Liver (tissue), 3 donors: ENCODE measurements around the gene ABCC11.

Experiments
- CTCF ChIP-seq: fragments of 150-350 bp; IDR thresholded peaks from 2 replicates; pipeline ENCODE4 v1.5.1; 2017; ENCODE audit warnings: improper control_type of control experiment, low read depth, low read length; ENCODE audit not compliant: missing input control
- RAD21 ChIP-seq, 2 donors: IDR thresholded peaks; 2 replicates each; pipeline ENCODE4 v1.6.1; 2016; ENCODE audit warnings: antibody characterized with exemption in 2 of 2, mild to moderate bottlenecking in 2 of 2
- donor health status: healthy.
- donor health status: healthy.

GRCh38 chr16:48225456-48225855 is 21.9 kb downstream of the ABCC11 start:
- no peak for TF ChIP-seq CTCF
- TF ChIP-seq RAD21 (IDR thresholded peaks at IDR 0.05), result no peak
